ENCODE measurements around the gene PLCL1. TPM values are rescaled to one million over a fixed set of nuclear protein-coding genes. Genes with fewer than 3 reads are reported as not detected.

The PLCL1 gene
- total RNA-seq, 1 donor from 2014 or later, result 0.04 TPM

DNA sequence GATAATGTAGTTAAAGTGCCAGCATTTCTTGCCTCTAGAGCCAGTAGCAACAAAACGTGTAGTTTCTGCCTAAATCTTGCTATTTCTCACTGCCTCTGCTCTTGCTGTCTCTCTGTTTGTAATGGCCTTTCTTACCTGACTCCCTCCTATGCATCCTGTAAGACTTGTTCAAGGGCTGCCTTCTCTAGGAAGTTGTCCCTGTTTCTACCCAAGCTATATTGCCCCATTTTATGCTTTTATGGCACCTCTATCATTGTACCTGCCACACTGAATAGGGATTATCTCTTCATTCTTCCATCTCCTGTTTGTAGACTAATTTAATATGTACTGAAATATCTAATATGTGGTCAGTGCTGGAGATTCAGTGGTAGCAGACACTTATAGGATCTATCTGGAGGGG, 49.2 kb downstream of the PLCL1 start:
- peaks cover 1% of the 10 kb centered on the region for H3K27me3 Mint-ChIP-seq
- no peak overlapping the region for H3K27ac Mint-ChIP-seq
- H3K4me1 Mint-ChIP-seq, result no peaks in the 10 kb centered on the region
- no peak for ATAC-seq (ENCODE audit: low read depth)
- TF ChIP-seq, protein P1, sequence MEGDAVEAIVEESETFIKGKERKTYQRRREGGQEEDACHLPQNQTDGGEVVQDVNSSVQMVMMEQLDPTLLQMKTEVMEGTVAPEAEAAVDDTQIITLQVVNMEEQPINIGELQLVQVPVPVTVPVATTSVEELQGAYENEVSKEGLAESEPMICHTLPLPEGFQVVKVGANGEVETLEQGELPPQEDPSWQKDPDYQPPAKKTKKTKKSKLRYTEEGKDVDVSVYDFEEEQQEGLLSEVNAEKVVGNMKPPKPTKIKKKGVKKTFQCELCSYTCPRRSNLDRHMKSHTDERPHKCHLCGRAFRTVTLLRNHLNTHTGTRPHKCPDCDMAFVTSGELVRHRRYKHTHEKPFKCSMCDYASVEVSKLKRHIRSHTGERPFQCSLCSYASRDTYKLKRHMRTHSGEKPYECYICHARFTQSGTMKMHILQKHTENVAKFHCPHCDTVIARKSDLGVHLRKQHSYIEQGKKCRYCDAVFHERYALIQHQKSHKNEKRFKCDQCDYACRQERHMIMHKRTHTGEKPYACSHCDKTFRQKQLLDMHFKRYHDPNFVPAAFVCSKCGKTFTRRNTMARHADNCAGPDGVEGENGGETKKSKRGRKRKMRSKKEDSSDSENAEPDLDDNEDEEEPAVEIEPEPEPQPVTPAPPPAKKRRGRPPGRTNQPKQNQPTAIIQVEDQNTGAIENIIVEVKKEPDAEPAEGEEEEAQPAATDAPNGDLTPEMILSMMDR (IDR thresholded peaks at IDR 0.05), result no peak
- DNase-seq, result no peak
- no peak overlapping the region for H3K4me3 Mint-ChIP-seq
- intact Hi-C loops (cut with micrococcal nuclease), result no loop called here
- no peaks in the 10 kb centered on the region for H3K36me3 Mint-ChIP-seq (ENCODE audit: low read depth)
- ChIA-PET CTCF (no interaction called here), POLR2A (no interaction called here)
- H3K9me3 Mint-ChIP-seq, result no peaks in the 10 kb centered on the region

DNA sequence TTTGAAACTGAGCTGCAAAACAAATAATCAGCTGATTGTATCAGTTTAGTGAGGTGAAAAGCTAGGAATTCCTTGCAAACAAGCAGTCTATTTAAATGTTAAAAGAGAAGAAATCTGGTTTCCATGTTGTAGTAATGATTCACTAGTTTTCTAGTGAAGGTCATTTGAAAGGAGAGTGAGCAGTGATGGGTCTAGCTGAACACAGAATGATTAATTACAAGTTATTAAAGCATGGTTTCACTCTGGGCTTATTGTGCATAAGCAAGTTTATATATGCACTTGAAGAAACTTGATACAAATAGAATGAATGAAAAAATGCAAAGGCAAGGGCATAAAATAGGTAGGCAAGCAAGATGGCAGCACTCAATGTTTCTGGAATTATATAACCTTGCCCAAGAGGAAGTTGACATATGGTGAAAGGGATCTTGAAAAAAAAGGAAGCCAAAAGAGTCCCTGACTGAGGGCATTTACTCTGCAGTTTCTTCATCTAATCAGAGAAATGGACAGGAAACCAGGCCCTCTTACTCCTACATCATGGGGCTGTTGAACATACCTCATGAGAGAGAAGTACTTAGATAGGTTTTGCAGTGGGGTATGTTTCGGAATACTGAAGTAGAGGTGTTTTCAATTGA, 53.2 kb downstream of the PLCL1 start:
- H3K27me3 Mint-ChIP-seq, result no peaks in the 10 kb centered on the region
- no peaks in the 10 kb centered on the region for H3K4me1 Mint-ChIP-seq
- ChIA-PET CTCF (no interaction called here), POLR2A (no interaction called here)
- intact Hi-C loops (cut with micrococcal nuclease), result no loop called here
- H3K36me3 Mint-ChIP-seq (ENCODE audit: low read depth), result no peaks in the 10 kb centered on the region
- no peak overlapping the region for H3K27ac Mint-ChIP-seq
- TF ChIP-seq, protein P1 (IDR thresholded peaks at IDR 0.05), result no peak
- DNase-seq (no peak), ATAC-seq (ENCODE audit: low read depth) (no peak)
- H3K4me3 Mint-ChIP-seq, result no peak overlapping the region
- no peaks in the 10 kb centered on the region for H3K9me3 Mint-ChIP-seq

DNA sequence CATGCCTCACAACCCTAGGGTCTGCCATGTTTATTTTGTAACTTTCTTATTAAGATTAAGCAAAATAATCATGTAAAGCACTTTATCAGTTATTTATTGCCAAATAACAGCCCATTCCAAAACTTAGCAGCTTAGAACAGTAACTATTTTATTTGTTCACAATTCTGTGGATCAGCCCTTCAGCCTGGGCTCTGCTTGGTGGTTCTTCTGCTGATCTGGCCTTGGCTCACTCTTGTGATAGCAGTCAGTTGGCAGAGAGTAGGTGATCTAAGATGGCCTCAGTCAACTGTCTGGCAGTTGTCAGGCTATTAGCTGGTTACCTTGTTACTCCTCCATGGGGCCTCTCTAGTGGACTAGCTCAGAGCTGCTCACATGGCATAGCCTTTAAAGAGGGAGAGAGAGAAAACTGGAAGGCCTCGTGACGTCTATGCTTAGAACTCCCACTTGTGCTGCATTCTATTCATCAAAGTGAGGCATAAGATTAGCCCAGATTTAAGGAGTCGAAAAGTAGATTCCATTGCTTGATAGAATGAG, 54.3 kb downstream of the PLCL1 start:
- ChIA-PET CTCF (no interaction called here), POLR2A (no interaction called here)
- no peak overlapping the region for H3K4me3 Mint-ChIP-seq
- H3K36me3 Mint-ChIP-seq (ENCODE audit: low read depth), result no peaks in the 10 kb centered on the region
- H3K27ac Mint-ChIP-seq, result no peak overlapping the region
- TF ChIP-seq, protein P1 (IDR thresholded peaks at IDR 0.05), result no peak
- ATAC-seq (ENCODE audit: low read depth), result no peak
- DNase-seq, result no peak
- no peaks in the 10 kb centered on the region for H3K9me3 Mint-ChIP-seq
- intact Hi-C loops (cut with micrococcal nuclease), result no loop called here
- no peaks in the 10 kb centered on the region for H3K27me3 Mint-ChIP-seq
- H3K4me1 Mint-ChIP-seq, result no peaks in the 10 kb centered on the region

DNA sequence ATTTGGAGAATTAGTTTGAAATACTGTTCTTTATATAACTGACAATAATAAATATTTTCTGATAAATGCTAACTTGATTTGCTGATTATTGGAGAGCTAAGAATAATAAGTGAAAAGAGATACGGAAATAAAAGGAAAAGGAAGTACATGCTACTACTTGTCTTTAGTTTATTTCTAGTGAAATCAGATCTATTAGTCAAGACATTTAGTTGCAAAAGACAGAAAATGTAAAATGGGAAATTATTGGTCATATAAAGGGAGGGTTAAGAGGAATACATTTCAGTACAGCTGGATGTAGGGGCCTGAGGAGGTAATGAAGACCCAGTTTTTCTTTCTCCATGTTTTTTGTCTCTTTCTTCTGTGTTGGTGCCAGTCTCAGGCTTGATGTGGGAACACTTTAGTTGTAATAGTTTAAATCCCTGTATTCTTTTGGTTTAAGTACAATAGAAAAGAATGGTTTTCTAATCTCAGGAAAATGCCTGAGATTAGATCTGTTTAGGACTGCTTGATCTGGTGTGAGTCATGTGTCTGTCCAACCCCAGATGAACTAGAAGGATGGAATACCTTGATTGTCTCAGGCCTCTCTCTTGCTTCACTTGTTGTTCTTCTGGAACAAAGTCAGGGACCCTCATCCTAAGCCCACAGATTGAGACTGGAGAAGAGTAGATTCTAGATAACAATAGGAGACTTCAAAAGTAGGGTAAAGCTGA, 58.0 kb downstream of the PLCL1 start:
- Mint-ChIP-seq H3K4me1 (no peaks in the 10 kb centered on the region), H3K27ac (no peak overlapping the region), H3K4me3 (no peak overlapping the region), H3K9me3 (no peaks in the 10 kb centered on the region), H3K27me3 (no peaks in the 10 kb centered on the region), H3K36me3 (ENCODE audit: low read depth) (no peaks in the 10 kb centered on the region)
- TF ChIP-seq, protein P1 (IDR thresholded peaks at IDR 0.05), result no peak
- CTCF ChIA-PET, result no interaction called here
- intact Hi-C loops (cut with micrococcal nuclease), result no loop called here
- no peak for DNase-seq
- POLR2A ChIA-PET, result no interaction called here
- no peak for ATAC-seq (ENCODE audit: low read depth)

DNA sequence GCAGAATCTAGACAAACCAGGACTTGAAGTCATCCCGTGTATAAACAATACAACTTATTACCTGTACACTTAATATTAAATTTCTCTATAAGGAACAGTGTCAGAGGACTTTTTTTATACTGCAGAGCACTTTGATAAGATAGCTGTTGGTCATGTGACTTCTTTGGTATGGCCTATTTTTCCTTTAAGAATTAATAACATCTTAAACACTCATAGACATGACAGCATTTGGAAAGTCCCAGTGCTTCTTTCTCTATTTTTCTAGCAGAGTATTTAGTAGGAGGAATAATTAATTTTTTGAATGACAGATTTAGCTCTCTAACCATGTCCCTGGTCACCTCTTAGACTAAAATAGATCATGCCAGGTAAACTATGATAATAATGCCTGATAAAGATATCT, 59.4 kb downstream of the PLCL1 start:
- no peak for DNase-seq
- TF ChIP-seq, protein P1 (IDR thresholded peaks at IDR 0.05), result no peak
- Mint-ChIP-seq H3K4me3 (no peak overlapping the region), H3K27ac (no peak overlapping the region), H3K27me3 (no peaks in the 10 kb centered on the region), H3K36me3 (ENCODE audit: low read depth) (no peaks in the 10 kb centered on the region), H3K9me3 (no peaks in the 10 kb centered on the region), H3K4me1 (no peaks in the 10 kb centered on the region)
- intact Hi-C loops (cut with micrococcal nuclease), result no loop called here
- no peak for ATAC-seq (ENCODE audit: low read depth)
- POLR2A ChIA-PET, result no interaction called here
- CTCF ChIA-PET, result no interaction called here

All from activated B cell treated with CpG ODN at 0.5 μM for 24 hours (primary cell).